Hepatocyte (in vitro differentiated cells): ENCODE data around the gene SCT.

Source experiments
- EZH2 ChIP-seq: fragments of 200-600 bp; sonication (generic); IDR thresholded peaks from 2 replicates; pipeline ENCODE4 v1.6.1; 2016; ENCODE audit warnings: antibody characterized with exemption, mild to moderate bottlenecking, borderline replicate concordance
- EZH2phosphoT487 ChIP-seq: fragments of 200-600 bp; sonication (generic); IDR thresholded peaks from one replicate; pipeline ENCODE4 v1.6.1; 2018; ENCODE audit warnings: antibody characterized with exemption, mild to moderate bottlenecking, low read depth, moderate library complexity; ENCODE audit not compliant: unreplicated experiment, severe bottlenecking
- TF ChIP-seq, protein P1 (sequence below): fragments of 200-600 bp; sonication (generic); IDR thresholded peaks from 2 replicates; pipeline ENCODE4 v1.5.1; 2016; ENCODE audit warnings: antibody characterized with exemption, mild to moderate bottlenecking; ENCODE audit not compliant: poor library complexity

DNA sequence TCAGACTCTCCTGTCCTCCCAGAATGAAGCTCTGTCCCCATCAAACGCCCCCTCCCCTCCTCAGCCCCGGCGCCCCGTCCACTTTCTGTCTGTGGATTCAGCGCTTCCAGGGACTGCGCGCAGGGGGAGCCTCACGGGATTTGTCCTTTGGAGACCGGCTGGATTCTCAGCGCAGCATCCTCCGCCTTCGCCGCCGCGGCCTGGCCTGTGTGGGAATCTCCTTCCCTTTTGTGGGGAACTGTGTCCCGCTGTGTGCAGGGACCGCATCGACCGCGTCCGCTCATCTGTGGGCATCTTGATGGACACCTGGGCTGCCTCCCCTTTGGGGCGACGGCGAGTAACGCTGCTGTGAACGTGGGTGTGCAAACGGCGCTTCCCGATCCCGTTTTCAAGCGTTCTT lies 1.1 kb upstream of the SCT start:
- TF ChIP-seq, protein P1, sequence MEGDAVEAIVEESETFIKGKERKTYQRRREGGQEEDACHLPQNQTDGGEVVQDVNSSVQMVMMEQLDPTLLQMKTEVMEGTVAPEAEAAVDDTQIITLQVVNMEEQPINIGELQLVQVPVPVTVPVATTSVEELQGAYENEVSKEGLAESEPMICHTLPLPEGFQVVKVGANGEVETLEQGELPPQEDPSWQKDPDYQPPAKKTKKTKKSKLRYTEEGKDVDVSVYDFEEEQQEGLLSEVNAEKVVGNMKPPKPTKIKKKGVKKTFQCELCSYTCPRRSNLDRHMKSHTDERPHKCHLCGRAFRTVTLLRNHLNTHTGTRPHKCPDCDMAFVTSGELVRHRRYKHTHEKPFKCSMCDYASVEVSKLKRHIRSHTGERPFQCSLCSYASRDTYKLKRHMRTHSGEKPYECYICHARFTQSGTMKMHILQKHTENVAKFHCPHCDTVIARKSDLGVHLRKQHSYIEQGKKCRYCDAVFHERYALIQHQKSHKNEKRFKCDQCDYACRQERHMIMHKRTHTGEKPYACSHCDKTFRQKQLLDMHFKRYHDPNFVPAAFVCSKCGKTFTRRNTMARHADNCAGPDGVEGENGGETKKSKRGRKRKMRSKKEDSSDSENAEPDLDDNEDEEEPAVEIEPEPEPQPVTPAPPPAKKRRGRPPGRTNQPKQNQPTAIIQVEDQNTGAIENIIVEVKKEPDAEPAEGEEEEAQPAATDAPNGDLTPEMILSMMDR = no peak
- TF ChIP-seq EZH2 (no peak), EZH2phosphoT487 (no peak)
